IPS-18a (cell line): Measurements from ENCODE around the gene USP48.
A peak's percentile ranks its signal among the peaks of the same experiment; 100 is the strongest.

Experiments used
- H3K27ac ChIP-seq: one replicate; pipeline ENCODE4 v1.5.1; 2013; ENCODE audit warnings: low read length
- H3K27me3 ChIP-seq: one replicate; pipeline ENCODE4 v1.6.1; 2013; ENCODE audit warnings: mild to moderate bottlenecking, low read length; ENCODE audit not compliant: control insufficient read depth, insufficient read depth
- H3K36me3 ChIP-seq: one replicate; pipeline ENCODE4 v1.6.1; 2013; ENCODE audit warnings: low read depth, low read length; ENCODE audit not compliant: control insufficient read depth
- H3K4me1 ChIP-seq: one replicate; pipeline ENCODE4 v1.6.1; 2013; ENCODE audit warnings: low read depth, low read length; ENCODE audit not compliant: control insufficient read depth
- H3K4me3 ChIP-seq: one replicate; pipeline ENCODE4 v1.5.1; 2013; ENCODE audit warnings: low read length
- H3K9ac ChIP-seq: one replicate; pipeline ENCODE4 v1.6.1; 2013; ENCODE audit warnings: mild to moderate bottlenecking, low read length, moderate library complexity
- H3K9me3 ChIP-seq: one replicate; pipeline ENCODE4 v1.6.1; 2013; ENCODE audit warnings: low read depth, low read length; ENCODE audit not compliant: control insufficient read depth

Gene USP48

DNA sequence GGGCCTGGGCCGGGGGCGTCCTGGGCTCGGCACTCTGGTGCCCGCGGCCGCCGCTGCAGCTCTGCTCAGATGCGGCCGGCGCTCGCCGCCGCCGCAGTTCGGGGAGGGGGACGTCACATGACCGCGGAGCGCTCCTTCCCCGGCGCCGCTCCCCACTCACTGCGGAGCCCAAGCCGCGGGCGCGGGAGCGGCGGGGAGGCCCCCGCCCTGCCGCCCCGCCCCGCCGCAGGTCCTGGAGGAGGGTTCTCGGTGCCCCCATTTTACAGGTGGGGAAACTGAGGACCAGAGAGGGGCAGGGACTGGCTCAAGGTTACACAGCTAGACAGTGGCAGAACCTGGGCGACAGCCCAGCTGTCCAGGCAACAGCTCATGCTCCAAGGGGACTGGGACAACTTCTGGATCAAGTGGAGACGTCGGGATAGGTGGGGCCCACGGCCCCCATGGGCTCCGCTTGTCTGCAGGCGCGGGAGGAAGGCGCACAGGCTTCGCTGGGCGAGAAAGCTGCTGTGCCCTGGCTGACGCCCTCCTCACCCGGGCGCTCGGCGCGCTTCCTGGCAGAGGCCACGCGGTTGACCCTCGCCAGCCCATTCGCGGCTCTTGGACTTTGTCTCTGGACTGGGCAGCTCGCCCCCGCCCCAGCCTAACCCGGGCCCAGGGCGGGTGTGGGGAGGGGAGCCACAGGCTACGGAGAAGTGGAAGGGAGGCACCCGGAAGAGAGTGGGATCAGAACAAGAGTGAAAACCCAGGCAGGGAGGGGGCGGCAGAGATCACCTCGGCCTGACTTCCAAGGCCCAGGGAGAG, 113.5 kb downstream of the USP48 start, which contains the start of gene RAP1GAP:
TSS of gene RAP1GAP (minus strand) at position 100 of the 801 bp plus-strand sequence. CDS start 49,325 bp downstream, outside the sequence.
- Histone ChIP-seq H3K36me3 (no peaks in the 10 kb centered on the region), H3K27me3 (peaks cover 33% of the 10 kb centered on the region), H3K4me1 (peaks cover 10% of the 10 kb centered on the region), H3K4me3 (peak within 1 kb of the TSS; percentile 82), H3K9ac (peak within 1 kb of the TSS; percentile 53), H3K9me3 (no peaks in the 10 kb centered on the region), H3K27ac (no peak within 1 kb of the TSS)

DNA sequence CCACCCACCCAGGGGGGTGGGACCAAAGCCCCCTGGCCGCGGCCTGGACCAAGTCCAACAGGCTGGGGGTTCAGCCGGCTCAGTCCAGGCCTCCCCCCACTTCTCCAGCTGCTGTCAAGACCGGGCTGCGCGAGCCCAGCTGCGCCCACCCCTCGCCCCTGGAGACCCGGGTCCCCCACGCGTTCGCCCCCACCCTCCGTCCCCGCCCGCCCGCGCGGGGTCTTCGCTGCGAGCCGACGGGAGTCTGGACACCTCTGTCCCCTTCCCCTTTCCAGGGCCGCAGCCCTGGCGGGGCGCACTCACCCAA, 114.0 kb downstream of the USP48 start:
- Histone ChIP-seq H3K9me3 (no peaks in the 10 kb centered on the region), H3K4me3 (peak overlapping the region; percentile 82), H3K27me3 (peaks cover 33% of the 10 kb centered on the region), H3K36me3 (no peaks in the 10 kb centered on the region), H3K9ac (no peak overlapping the region), H3K27ac (no peak overlapping the region), H3K4me1 (peaks cover 10% of the 10 kb centered on the region)

DNA sequence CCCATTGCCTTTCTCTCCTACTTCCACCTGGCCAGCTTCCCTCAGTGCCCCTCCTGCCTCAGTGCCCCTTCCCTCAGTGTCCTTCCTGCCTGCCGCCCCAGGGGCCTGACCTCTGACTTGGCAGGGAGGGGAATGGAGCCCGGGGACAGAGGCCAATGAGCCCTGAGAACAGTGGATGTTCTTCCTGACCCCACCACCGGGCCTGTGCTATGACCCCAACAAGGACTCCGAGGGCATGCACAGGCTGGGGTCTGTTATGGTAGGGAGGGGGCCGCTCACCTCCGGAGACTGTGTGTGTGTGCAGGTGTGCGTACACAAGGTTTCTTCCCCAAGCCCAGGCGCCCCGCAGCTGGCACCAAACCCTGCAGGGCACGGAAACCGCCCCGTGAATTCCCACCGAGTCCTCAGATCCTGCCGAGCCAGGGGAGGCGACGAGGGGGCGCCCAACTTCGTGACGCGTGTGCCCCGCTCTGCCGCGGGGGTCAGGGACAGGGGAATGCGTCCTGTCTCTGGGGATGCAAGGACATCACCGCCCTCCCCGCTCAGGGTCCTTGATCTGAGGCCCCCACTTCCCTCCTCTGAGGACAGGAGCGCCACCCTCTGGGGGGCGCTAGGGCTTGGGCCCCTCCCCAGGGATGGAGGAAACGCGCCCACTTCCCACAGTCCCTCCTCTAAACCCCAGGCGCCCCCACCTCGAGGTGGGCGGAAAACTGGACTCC, 114.6 kb downstream of the USP48 start:
- peak overlapping the region; percentile 82 for H3K4me3 ChIP-seq
- no peaks in the 10 kb centered on the region for H3K9me3 ChIP-seq
- no peak overlapping the region for H3K9ac ChIP-seq
- peaks cover 33% of the 10 kb centered on the region for H3K27me3 ChIP-seq
- no peak overlapping the region for H3K27ac ChIP-seq
- no peaks in the 10 kb centered on the region for H3K36me3 ChIP-seq
- H3K4me1 ChIP-seq: peaks cover 10% of the 10 kb centered on the region

DNA sequence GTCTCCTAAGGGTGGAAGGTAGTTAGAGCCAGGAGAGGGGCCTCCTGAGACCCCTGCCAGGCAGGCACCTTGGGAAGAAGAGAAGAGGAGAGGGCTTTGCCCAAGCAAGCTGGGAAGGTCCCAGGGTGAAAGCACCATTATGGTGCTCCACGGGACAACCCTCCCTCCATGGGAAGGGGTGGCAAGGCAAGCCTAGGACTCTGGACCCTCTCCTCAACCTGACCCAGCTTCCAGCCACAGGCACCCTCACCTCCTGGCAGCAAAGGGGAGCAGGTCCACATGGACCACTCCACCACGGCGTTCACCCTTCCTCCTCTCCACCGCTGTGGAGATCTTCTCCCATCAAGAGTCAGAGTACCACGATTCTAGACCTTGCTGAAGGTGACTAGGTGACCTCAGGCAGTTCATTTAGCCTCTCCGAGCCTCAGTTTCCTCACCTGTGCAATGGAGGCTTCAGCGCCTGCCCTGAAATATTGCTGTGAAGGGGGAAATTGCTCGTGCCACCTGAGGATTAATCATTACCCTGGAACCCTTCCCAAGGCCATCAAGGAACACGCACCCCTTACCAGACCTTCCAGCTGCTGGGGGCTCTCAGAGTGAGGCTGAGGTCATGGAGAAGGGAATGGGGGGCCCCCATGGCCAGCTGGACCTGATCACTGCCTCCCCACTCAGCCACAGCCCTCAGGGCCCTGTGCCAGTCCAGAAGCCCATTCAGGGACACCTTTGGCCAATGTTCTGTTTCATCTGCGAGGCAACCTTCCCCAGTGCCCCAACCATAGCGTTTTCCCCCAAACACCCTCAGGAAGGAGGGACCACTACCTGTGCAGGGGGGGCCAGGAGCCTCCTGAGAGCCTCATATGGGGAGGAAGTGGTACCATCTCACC, 115.4 kb downstream of the USP48 start:
- Histone ChIP-seq H3K27me3 (peaks cover 33% of the 10 kb centered on the region), H3K4me1 (peaks cover 10% of the 10 kb centered on the region), H3K9me3 (no peaks in the 10 kb centered on the region), H3K27ac (no peak overlapping the region), H3K4me3 (no peak overlapping the region), H3K36me3 (no peaks in the 10 kb centered on the region), H3K9ac (no peak overlapping the region)

DNA sequence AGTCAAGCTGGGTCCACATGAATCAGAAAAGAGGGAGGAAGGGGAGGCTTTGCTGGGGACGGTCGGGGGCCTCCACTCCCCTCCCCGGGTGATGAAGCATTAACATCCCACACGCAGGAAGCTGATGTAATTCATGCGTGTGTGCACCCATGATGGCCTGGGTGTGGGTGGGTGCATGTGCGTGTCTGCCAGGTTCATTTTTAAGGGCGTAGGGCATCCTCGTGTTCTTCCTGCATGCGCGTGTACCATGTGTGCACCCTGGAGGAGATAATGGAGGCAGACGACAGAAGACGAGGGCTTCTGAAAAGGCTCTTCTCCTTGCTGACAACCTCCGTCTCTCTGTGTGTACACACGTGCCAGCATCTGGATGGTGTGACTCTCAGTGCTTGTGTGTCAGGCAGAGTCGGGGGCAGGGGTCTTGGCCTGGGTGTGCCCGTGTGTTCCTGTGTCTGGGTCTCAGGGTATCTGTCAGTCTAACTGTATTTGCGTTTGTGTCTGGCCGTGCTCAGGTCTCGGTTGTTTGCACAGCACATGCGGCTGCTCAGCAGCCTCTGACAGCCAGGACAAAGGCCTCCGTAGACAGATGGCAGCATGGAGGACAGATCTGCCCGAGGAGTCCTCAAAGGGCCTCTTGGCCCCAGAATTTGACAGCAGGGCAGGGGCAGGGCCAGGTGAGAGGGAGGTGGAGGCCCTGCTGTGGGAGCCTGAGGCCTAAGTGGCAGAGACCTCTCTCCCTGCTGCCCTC, 116.2 kb downstream of the USP48 start:
- H3K36me3 ChIP-seq: no peaks in the 10 kb centered on the region

DNA sequence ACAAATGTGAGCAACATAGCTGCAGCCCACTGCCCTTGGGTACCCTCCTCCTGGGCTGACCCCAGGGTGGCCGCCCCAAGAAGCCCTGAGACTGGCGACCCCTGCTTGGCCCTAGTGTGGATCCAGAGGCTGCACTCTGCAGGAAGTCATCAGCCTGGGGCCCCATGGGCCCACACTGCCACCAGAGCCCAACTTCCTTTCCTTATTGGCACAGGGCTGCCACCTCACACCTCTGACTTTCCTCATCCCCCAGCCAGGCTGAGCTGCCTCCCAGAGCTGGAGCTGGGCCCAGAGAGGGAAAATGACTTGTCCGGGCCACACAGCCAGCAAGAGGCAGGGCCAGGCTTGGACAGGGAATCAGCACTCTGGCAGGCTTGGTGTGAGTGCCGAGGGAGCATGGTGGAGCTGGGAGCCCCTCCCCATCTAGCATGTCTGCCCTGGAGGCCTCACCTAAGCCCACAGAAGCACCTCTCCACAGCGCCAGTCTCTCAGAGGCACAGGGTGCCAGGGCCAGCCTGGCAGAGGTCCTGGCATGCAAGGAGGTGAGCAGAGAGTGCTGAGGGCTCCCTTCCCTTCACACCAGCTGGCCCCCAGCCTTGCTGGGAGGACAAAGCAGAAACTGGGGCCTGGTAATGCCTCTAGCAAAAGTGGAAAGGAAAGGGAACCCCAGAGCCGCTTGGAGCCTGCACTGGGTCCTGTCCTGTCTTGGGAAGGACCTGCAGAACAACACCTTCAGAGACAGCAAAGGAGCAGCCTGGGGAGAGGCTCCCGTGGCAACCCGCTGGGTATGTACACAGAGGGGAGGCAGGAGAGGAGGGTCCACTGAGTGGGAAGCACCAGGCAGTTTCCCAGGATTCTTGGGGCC, 117.0 kb downstream of the USP48 start:
- peaks cover 37% of the 10 kb centered on the region for H3K27me3 ChIP-seq
- H3K27ac ChIP-seq: no peak overlapping the region
- no peaks in the 10 kb centered on the region for H3K36me3 ChIP-seq
- H3K4me3 ChIP-seq: no peak overlapping the region
- H3K9me3 ChIP-seq: no peaks in the 10 kb centered on the region
- H3K4me1 ChIP-seq: peaks cover 10% of the 10 kb centered on the region
- no peak overlapping the region for H3K9ac ChIP-seq

More for the DNA sequence above, 116.2 kb downstream of the USP48 start:
- no peak overlapping the region for H3K27ac ChIP-seq
- no peak overlapping the region for H3K4me3 ChIP-seq
- peaks cover 10% of the 10 kb centered on the region for H3K4me1 ChIP-seq
- H3K9me3 ChIP-seq: no peaks in the 10 kb centered on the region
- no peak overlapping the region for H3K9ac ChIP-seq
- peaks cover 33% of the 10 kb centered on the region for H3K27me3 ChIP-seq

DNA sequence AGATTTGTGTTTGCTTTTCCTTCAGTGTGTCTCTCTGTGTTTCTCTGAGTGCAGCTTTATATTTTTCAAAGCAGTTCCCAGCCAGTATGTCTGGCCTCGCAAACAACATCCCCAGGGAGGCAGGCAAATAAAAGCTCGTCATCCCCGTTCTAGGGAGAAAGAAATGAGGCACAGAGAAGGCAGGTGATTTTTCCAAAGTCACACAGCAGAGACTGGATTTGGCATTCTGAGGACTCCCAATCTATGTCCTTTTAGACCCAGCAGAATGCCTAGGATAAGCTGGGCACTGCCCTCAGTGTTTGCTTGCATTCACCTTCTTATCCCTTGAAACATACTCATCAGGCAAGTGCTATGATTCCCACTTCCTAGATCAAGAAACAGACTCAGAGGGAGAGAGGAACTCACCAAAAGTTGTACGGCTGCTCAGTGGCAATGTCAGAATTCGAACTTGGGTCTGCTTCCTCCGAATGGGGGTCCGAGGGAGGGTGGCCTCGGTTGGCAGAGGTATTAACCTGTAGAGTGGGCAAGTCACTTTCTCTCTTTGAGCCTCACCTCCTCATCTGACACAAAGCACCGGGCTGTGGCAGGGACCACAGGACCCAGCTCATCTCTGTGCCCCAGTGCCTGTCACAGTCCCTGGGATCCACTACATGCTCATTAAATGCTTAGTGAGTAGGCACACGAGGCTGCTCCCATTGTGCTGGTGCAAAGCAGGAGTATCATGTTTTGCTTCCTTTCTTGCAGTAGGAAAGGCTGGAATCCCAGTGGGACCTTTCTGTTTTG, 118.0 kb downstream of the USP48 start:
- no peaks in the 10 kb centered on the region for H3K9me3 ChIP-seq
- no peak overlapping the region for H3K27ac ChIP-seq
- no peak overlapping the region for H3K4me3 ChIP-seq
- peaks cover 37% of the 10 kb centered on the region for H3K27me3 ChIP-seq
- H3K9ac ChIP-seq: no peak overlapping the region
- peaks cover 2% of the 10 kb centered on the region for H3K4me1 ChIP-seq
- H3K36me3 ChIP-seq: no peaks in the 10 kb centered on the region

DNA sequence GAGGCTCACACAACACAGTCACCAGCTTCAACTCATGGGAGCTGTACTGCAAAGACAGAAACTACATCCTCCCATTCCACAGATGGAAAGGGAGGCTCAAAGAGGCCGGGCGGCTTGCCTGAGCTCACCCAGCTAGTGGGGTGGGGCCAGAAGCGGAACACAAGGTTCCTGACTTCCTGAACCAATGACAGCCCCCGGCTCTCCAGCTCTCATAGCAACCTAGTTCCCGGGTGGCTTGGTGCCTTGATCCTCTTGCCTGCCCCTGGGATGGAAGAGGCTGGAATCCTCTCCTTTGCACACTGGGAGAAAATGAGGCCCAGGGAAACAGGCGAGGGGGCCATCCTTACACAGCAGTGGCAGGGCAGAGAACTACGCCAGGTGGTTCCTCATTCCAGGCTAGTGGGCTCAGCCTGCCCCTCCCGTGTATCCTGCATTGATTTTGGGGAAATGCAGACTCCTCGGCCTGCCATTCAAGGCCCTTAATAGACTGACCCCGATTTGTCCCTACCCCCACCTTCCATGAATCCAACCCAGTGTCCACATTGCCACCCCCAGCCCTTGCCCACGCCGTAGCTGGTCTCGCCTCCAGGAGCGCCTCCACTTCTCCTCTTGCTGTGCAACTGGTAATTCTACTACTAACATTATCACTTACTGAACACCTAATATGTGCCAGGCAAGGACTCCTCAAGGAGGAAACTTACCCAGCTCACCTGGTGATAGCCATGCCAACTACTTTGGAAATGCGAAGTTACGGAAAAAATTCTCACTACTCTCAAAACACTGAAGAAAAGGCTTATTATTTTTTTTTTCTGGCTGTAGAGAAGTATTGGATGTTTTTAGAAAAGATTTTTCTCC, 118.8 kb downstream of the USP48 start:
- Histone ChIP-seq H3K4me3 (no peak overlapping the region), H3K36me3 (no peaks in the 10 kb centered on the region), H3K27ac (no peak overlapping the region), H3K9me3 (no peaks in the 10 kb centered on the region), H3K27me3 (peaks cover 36% of the 10 kb centered on the region), H3K9ac (no peak overlapping the region), H3K4me1 (no peaks in the 10 kb centered on the region)

DNA sequence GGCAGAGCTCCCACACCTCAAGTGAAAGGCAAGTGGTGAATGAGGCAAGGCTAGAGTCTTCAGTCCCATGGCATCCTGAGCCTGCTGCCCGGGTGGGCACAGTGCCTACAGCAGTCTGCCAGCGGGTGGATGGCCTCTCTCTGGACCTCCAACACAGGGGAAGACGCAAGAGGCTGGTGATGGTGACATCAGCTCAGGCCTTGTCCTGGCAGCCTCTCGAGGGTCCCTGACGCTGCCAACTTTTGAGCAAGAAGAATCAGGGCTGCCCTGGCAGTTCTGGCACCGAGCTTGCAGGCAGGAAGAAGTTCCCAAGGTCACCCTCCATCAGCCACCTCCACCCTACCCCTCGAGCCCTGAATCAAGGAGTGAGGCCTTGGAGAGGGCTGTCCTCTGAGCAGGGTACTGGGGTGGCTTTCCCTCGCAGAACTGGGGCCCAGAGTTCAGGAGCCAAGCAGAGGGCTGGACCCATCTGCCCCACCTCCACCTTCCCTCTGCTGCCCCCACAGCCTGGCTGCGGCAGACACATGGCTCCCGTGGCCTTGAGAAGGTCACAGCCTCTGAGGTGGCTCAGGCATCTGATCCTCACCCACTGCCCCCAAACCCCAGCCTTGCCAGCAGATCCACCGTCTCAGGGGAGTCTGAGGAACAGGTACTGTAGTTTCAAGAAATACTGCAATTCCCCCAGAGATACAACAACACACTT, 119.5 kb downstream of the USP48 start:
- Histone ChIP-seq H3K27ac (no peak overlapping the region), H3K36me3 (no peaks in the 10 kb centered on the region), H3K27me3 (peaks cover 32% of the 10 kb centered on the region), H3K9me3 (no peaks in the 10 kb centered on the region), H3K4me3 (no peak overlapping the region), H3K4me1 (no peaks in the 10 kb centered on the region), H3K9ac (no peak overlapping the region)
